SU-DHL-6 (cell line): ENCODE measurements around the gene PROSER3.

ENCODE experiments used
- H2AFZ ChIP-seq: fragments of 200-600 bp; sonication (generic); 2 replicates; pipeline ENCODE4 v1.6.1; 2014; ENCODE audit warnings: low read depth, mild to moderate bottlenecking, moderate library complexity, mixed read lengths, antibody characterized with exemption, low read length; ENCODE audit not compliant: severe bottlenecking
- H3F3A ChIP-seq: fragments of 200-600 bp; shearing (Covaris generic); 2 replicates; pipeline ENCODE4 v1.6.0; 2016; ENCODE audit warnings: antibody characterized with exemption, mild to moderate bottlenecking; ENCODE audit not compliant: insufficient read depth
- H3K27ac ChIP-seq: fragments of 200-600 bp; sonication (generic); 2 replicates; pipeline ENCODE4 v1.5.1; 2016; ENCODE audit warnings: low read depth, mild to moderate bottlenecking, low read length, moderate library complexity, mixed read lengths
- H3K27me3 ChIP-seq: fragments of 200-600 bp; sonication (generic), shearing (Covaris generic); 2 replicates; pipeline ENCODE4 v1.6.0; 2014; ENCODE audit warnings: mild to moderate bottlenecking, low read length
- H3K36me3 ChIP-seq: fragments of 200-600 bp; sonication (generic); 2 replicates; pipeline ENCODE4 v1.6.1; 2014; ENCODE audit warnings: mild to moderate bottlenecking, low read length, mixed read lengths
- H3K4me2 ChIP-seq: fragments of 300-600, 200-600 bp; shearing (Covaris generic), sonication (generic); 2 replicates; pipeline ENCODE4 v1.6.0; 2014; ENCODE audit warnings: low read length, low read depth, mild to moderate bottlenecking; ENCODE audit not compliant: poor library complexity, severe bottlenecking
- H3K4me3 ChIP-seq: fragments of 200-600 bp; sonication (generic); 2 replicates; pipeline ENCODE4 v1.5.1; 2014; ENCODE audit warnings: antibody characterized with exemption, low read length, mild to moderate bottlenecking, mixed read lengths; ENCODE audit not compliant: insufficient read depth, poor library complexity, severe bottlenecking
- H3K79me2 ChIP-seq: fragments of 200-600 bp; sonication (generic); 2 replicates; pipeline ENCODE4 v1.6.1; 2014; ENCODE audit warnings: mild to moderate bottlenecking, low read length, moderate library complexity; ENCODE audit not compliant: insufficient read depth
- H3K9ac ChIP-seq: fragments of 200-600 bp; sonication (generic); 2 replicates; pipeline ENCODE4 v1.7.0; 2014; ENCODE audit warnings: mild to moderate bottlenecking, low read length
- H3K9me2 ChIP-seq: fragments of 200-600 bp; sonication (generic); replicated peaks from 2 replicates; pipeline ENCODE4 v1.6.1; 2014; ENCODE audit warnings: low read length; ENCODE audit not compliant: insufficient read depth
- H3K9me3 ChIP-seq: fragments of 200-600 bp; sonication (generic); 2 replicates; pipeline ENCODE4 v1.6.1; 2014; ENCODE audit warnings: low read length, mixed read lengths; ENCODE audit not compliant: insufficient read depth
- H4K20me1 ChIP-seq: fragments of 200-600 bp; sonication (generic); 2 replicates; pipeline ENCODE4 v1.6.1; 2014; ENCODE audit warnings: low read depth, mild to moderate bottlenecking, antibody characterized with exemption, low read length, moderate library complexity, mixed read lengths
- EZH2phosphoT487 ChIP-seq: fragments of 200-600 bp; sonication (generic), shearing (Covaris generic); conservative IDR thresholded peaks from 2 replicates; pipeline ENCODE4 v1.6.1; 2018; ENCODE audit warnings: mild to moderate bottlenecking, antibody characterized with exemption, low read length, moderate library complexity, mixed read lengths
- TF ChIP-seq, protein P1 (sequence below): fragments of 200-600 bp; sonication (generic); IDR thresholded peaks from one replicate; pipeline ENCODE4 v1.5.1; 2017; ENCODE audit warnings: antibody characterized with exemption, mild to moderate bottlenecking, low read length, moderate library complexity; ENCODE audit not compliant: insufficient read depth, poor library complexity, severe bottlenecking

PROSER3 gene

GRCh38 chr19:35716801-35717664, 40.9 kb upstream of the PROSER3 start:
- H3K9ac ChIP-seq = peak overlapping the region; percentile 72
- no peaks in the 10 kb centered on the region for H3K27me3 ChIP-seq
- H3K4me3 ChIP-seq = peak overlapping the region; percentile 64
- H3K4me2 ChIP-seq = peak overlapping the region; percentile 74
- H3K36me3 ChIP-seq = no peaks in the 10 kb centered on the region
- peak overlapping the region; percentile 54 for H3K27ac ChIP-seq
- H3K9me3 ChIP-seq = no peaks in the 10 kb centered on the region
- no peaks in the 10 kb centered on the region for H3F3A ChIP-seq
- H3K9me2 ChIP-seq = no peaks in the 10 kb centered on the region
- TF ChIP-seq, protein P1, sequence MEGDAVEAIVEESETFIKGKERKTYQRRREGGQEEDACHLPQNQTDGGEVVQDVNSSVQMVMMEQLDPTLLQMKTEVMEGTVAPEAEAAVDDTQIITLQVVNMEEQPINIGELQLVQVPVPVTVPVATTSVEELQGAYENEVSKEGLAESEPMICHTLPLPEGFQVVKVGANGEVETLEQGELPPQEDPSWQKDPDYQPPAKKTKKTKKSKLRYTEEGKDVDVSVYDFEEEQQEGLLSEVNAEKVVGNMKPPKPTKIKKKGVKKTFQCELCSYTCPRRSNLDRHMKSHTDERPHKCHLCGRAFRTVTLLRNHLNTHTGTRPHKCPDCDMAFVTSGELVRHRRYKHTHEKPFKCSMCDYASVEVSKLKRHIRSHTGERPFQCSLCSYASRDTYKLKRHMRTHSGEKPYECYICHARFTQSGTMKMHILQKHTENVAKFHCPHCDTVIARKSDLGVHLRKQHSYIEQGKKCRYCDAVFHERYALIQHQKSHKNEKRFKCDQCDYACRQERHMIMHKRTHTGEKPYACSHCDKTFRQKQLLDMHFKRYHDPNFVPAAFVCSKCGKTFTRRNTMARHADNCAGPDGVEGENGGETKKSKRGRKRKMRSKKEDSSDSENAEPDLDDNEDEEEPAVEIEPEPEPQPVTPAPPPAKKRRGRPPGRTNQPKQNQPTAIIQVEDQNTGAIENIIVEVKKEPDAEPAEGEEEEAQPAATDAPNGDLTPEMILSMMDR = peak; percentile 85
- TF ChIP-seq EZH2phosphoT487 = no peak
- peaks cover 22% of the 10 kb centered on the region for H3K79me2 ChIP-seq
- peak overlapping the region; percentile 66 for H2AFZ ChIP-seq
- no peaks in the 10 kb centered on the region for H4K20me1 ChIP-seq

- Histone ChIP-seq H3K9me2 (no peaks in the 10 kb centered on the region), H2AFZ (peak within 1 kb of the TSS; percentile 66), H3F3A (no peaks in the 10 kb centered on the region), H3K79me2 (peaks cover 22% of the 10 kb centered on the region), H3K9me3 (no peaks in the 10 kb centered on the region), H4K20me1 (no peaks in the 10 kb centered on the region), H3K27me3 (no peaks in the 10 kb centered on the region), H3K4me2 (peak within 1 kb of the TSS; percentile 74), H3K27ac (peak within 1 kb of the TSS; percentile 59), H3K36me3 (no peaks in the 10 kb centered on the region), H3K4me3 (peak within 1 kb of the TSS; percentile 65), H3K9ac (peak within 1 kb of the TSS; percentile 72)
- TF ChIP-seq EZH2phosphoT487 = no peak
- TF ChIP-seq, protein P1 = no peak
Observed at GRCh38 chr19:35717665-35718344, 40.2 kb upstream of the PROSER3 start, which contains the start of gene KMT2B. TSS of gene KMT2B (plus strand) at chr19:35718003. CDS start at chr19:35718019, 16 bp downstream.

- peak overlapping the region; percentile 69 for H3K9ac ChIP-seq
- TF ChIP-seq, protein P1 = no peak
- TF ChIP-seq EZH2phosphoT487 = no peak
- H4K20me1 ChIP-seq = no peaks in the 10 kb centered on the region
- H3K4me3 ChIP-seq = peak overlapping the region; percentile 65
- H3K9me2 ChIP-seq = no peaks in the 10 kb centered on the region
- H3K4me2 ChIP-seq = peak overlapping the region; percentile 60
- H3K9me3 ChIP-seq = no peaks in the 10 kb centered on the region
- no peaks in the 10 kb centered on the region for H3F3A ChIP-seq
- no peaks in the 10 kb centered on the region for H3K27me3 ChIP-seq
- no peak overlapping the region for H2AFZ ChIP-seq
- H3K79me2 ChIP-seq = peaks cover 22% of the 10 kb centered on the region
- H3K36me3 ChIP-seq = no peaks in the 10 kb centered on the region
- peak overlapping the region; percentile 59 for H3K27ac ChIP-seq
Observed at GRCh38 chr19:35718345-35719041, 39.5 kb upstream of the PROSER3 start.
